GM10248 (cell line): ENCODE measurements around the gene MET.

Experiments used
- CTCF ChIA-PET: fragments of 300-600 bp; sonication (Branson Sonifier 250); formaldehyde crosslinking; extraction: SDS; loops from one replicate; lab custom pipeline; 2021; ENCODE audit warnings: antibody characterized with exemption; lab: Yijun Ruan, JAX
- POLR2A ChIA-PET: fragments of 350-650 bp; sonication (Branson Sonifier 250); formaldehyde crosslinking; extraction: SDS; loops from one replicate; lab custom pipeline; 2020; ENCODE audit warnings: antibody characterized with exemption; lab: Yijun Ruan, JAX
- DNase-seq: peaks from one replicate; pipeline ENCODE4 v3.0.0; 2012; ENCODE audit errors: extremely low spot score
- TF ChIP-seq, protein P1 (sequence below): IDR thresholded peaks from 2 replicates; pipeline ENCODE4 v1.5.1; 2012; ENCODE audit warnings: mild to moderate bottlenecking, low read depth; ENCODE audit errors: extremely low read depth, missing control alignments, control extremely low read depth

The MET gene

DNA sequence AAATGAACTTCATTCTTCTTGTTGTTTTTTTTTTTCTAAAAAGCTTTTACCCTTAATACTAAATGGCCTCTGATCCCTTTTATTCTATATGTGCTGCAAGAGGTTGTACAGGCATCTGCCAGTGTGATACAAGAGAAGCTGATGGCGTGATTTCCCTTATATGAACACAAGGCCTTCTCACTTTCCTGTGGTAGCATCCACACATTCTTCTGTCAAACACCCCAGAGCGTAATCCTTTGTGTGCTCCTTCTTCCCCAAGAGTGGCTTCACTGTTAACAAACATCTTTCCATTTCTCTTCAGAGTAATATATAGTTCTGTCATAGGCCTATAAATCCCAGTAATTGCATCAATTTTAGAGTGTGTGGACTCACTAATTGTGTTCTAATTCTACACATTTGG lies 104.0 kb downstream of the MET start:
- TF ChIP-seq, protein P1, sequence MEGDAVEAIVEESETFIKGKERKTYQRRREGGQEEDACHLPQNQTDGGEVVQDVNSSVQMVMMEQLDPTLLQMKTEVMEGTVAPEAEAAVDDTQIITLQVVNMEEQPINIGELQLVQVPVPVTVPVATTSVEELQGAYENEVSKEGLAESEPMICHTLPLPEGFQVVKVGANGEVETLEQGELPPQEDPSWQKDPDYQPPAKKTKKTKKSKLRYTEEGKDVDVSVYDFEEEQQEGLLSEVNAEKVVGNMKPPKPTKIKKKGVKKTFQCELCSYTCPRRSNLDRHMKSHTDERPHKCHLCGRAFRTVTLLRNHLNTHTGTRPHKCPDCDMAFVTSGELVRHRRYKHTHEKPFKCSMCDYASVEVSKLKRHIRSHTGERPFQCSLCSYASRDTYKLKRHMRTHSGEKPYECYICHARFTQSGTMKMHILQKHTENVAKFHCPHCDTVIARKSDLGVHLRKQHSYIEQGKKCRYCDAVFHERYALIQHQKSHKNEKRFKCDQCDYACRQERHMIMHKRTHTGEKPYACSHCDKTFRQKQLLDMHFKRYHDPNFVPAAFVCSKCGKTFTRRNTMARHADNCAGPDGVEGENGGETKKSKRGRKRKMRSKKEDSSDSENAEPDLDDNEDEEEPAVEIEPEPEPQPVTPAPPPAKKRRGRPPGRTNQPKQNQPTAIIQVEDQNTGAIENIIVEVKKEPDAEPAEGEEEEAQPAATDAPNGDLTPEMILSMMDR: no peak
- CTCF ChIA-PET: interaction anchor here (0.7 to 1.9 kb wide), 5 partner anchors 14 to 184 kb away, joined by 3 to 5 read pairs (median 3); no protein-coding TSS in a partner anchor
- POLR2A ChIA-PET: no interaction called here
- no peak for DNase-seq

DNA sequence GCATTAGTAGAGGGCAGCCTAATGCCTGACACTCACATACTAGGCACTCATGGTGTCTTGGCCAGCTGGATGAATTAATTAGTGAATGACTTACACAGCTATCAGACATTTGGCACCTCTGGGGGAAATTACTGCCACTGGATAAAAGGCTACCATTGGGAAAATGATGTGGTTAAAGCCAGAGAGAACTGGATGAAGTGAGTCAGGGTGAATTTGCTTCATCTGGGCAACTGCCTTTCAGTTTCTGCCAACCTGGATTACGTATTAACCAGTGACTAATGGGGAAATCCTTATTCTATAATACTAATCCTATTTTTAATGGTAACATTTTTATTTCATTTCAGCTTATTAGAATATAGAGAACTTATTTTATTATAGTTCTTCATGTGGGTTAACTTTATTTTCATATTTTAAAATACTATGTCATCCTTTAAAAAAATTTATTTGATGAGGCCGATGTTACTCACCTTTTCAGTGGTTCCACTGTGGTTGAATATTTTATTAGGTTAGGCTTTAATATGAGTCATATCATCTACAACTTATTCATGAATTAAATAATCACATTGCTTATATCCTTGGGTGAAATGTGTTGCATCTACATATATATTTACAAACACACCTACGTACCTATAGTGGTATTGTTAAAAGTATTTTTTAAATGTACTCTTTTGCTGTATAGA lies 104.8 kb downstream of the MET start:
- CTCF ChIA-PET: interaction anchor here (0.7 to 2.0 kb wide), 7 partner anchors 8 to 185 kb away, joined by 3 to 5 read pairs (median 4); no protein-coding TSS in a partner anchor
- TF ChIP-seq, protein P1: no peak
- POLR2A ChIA-PET: no interaction called here
- DNase-seq: no peak

DNA sequence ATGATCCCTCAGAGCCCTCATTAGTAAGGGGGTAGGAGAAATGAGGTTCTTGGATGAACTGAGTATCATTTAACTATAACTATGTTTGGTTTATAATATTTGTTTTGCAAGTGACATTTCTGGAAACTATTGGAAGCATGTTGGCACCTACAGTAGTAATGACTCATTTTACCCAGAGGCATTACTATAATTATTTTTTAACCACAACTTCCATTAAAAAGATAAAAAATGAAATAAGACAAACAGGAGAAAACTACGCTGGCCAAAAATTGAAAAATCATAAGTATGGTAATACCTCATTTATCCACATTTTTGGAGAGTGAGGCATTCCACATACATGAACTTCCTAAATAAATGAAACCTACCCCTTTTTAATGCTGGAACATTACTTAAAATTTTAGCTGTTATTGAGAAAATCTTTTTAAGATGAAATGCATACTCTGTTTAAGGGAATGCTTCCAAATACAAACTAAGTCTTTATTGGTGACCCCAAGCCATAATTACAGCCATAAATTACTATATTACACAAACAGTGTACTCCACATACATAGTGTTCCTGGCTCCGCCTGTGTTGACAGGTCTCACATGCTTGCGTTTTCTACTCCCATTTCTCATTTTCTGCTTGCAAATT lies 105.8 kb downstream of the MET start:
- no peak for DNase-seq
- POLR2A ChIA-PET: no interaction called here
- TF ChIP-seq, protein P1: no peak
- CTCF ChIA-PET: interaction anchor here (1.5 to 2.0 kb wide), 3 partner anchors 9 to 39 kb away, joined by 3 to 5 read pairs (median 4); no protein-coding TSS in a partner anchor

DNA sequence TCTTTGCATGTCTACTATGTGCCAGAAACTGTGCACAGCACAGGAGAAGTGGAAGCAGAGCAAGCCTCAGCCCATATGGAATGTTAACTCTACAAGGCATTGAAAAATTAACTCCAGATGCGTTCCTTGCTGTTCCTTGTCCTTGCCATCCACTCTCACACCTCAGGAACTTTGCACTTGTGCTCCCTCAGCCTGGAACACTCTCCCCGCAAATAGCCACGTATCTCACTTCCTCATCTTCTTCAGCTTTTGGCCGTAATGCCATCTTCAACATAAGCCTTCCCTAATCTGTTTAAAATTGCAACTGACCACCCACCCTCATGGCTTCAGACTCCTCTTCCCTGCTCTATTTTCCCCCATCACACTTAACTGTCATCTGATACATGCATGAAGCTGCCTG lies 107.2 kb downstream of the MET start:
- TF ChIP-seq, protein P1: no peak
- DNase-seq: no peak
- POLR2A ChIA-PET: no interaction called here
- CTCF ChIA-PET: interaction anchor here (1.0 to 2.4 kb wide), 4 partner anchors 9 to 188 kb away, joined by 3 to 8 read pairs (median 4); no protein-coding TSS in a partner anchor

DNA sequence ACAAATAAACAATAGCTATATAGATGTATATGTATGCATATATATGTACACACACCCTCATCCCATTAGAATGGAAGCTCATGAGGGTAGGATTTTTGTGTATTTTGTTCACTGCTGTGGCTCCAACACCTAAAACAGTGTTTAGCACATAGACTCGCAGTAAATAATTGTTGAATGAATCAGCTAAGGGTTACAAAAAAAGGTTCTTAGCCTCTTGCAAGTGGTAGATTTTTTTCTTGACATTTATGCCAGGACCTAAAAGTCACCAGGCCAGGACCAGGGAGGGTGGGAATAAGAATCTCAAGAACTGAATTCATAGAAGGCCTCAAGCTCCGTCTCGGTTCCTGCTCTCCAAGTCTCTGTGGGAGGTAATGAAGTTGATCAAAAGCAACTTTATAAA lies 107.9 kb downstream of the MET start:
- POLR2A ChIA-PET: interaction anchor here (0.6 kb wide), 1 partner anchor 10 kb away, joined by 4 read pairs; no protein-coding TSS in a partner anchor
- TF ChIP-seq, protein P1: no peak
- CTCF ChIA-PET: interaction anchor here (1.0 to 2.4 kb wide), 7 partner anchors 8 to 188 kb away, joined by 3 to 8 read pairs (median 3); no protein-coding TSS in a partner anchor
- DNase-seq: no peak

DNA sequence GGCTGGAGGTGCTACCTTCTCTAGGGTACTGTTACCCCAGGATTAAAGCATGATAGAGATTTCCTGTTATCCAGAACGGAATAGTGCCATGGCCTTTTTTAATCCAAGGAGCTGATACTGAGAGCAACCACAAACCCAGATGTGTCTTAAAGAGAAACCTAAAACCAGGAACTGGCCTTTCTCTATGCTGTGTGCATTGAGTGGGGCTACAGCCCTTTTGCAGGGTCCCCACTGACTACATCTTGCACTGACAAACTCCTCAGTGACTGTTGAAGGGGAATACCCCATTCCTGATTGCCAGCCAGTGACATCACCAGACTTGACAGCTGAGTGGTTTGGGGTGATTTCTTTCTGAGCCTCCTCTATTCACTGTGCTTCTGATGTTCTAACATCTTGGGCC lies 108.5 kb downstream of the MET start:
- POLR2A ChIA-PET: interaction anchor here (0.6 kb wide), 1 partner anchor 11 kb away, joined by 4 read pairs; no protein-coding TSS in a partner anchor
- TF ChIP-seq, protein P1: no peak
- CTCF ChIA-PET: interaction anchor here (1.0 to 2.4 kb wide), 7 partner anchors 8 to 189 kb away, joined by 3 to 8 read pairs (median 3); no protein-coding TSS in a partner anchor
- DNase-seq: no peak
